H9 (cell line): Measurements from ENCODE around the gene NOS1AP. TPM values are rescaled to one million over a fixed set of nuclear protein-coding genes. Genes with fewer than 3 reads are reported as not detected.

Source experiments
- DNase-seq: peaks from one replicate; pipeline ENCODE4 v3.0.0-alpha.2; 2017
- H2AFZ ChIP-seq: one replicate; pipeline ENCODE4 v1.6.1; 2013; ENCODE audit warnings: mild to moderate bottlenecking, low read length, control low read depth, moderate library complexity
- H2AK5ac ChIP-seq: 2 replicates; pipeline ENCODE4 v1.6.1; 2013; ENCODE audit warnings: low read length, control low read depth, mixed read lengths; ENCODE audit not compliant: insufficient read length
- H2BK120ac ChIP-seq: one replicate; pipeline ENCODE4 v1.6.1; 2013; ENCODE audit warnings: low read depth, mild to moderate bottlenecking, low read length, control low read depth, inconsistent platforms; ENCODE audit not compliant: poor library complexity, severe bottlenecking
- H2BK12ac ChIP-seq: 2 replicates; pipeline ENCODE4 v1.6.1; 2013; ENCODE audit warnings: low read length, control low read depth, mixed read lengths, low read depth; ENCODE audit not compliant: insufficient read length
- H2BK15ac ChIP-seq: 2 replicates; pipeline ENCODE4 v1.6.1; 2013; ENCODE audit warnings: low read depth, low read length, control low read depth
- H2BK20ac ChIP-seq: one replicate; pipeline ENCODE4 v1.6.1; 2013; ENCODE audit warnings: low read depth, mild to moderate bottlenecking, low read length, control low read depth, inconsistent platforms; ENCODE audit not compliant: poor library complexity, severe bottlenecking
- H2BK5ac ChIP-seq: 2 replicates; pipeline ENCODE4 v1.6.1; 2013; ENCODE audit warnings: low read length, control low read depth, mixed read lengths; ENCODE audit not compliant: insufficient read length
- H3K14ac ChIP-seq: 2 replicates; pipeline ENCODE4 v1.6.1; 2013; ENCODE audit warnings: low read length, control low read depth; ENCODE audit not compliant: insufficient read depth
- H3K18ac ChIP-seq: 2 replicates; pipeline ENCODE4 v1.6.1; 2013; ENCODE audit warnings: low read depth, mild to moderate bottlenecking, mixed read lengths, low read length, control low read depth; ENCODE audit not compliant: insufficient read length
- H3K23ac ChIP-seq: 2 replicates; pipeline ENCODE4 v1.6.1; 2013; ENCODE audit warnings: low read length, control low read depth, mixed read lengths, low read depth; ENCODE audit not compliant: insufficient read length
- H3K23me2 ChIP-seq: 2 replicates; pipeline ENCODE4 v1.6.1; 2013; ENCODE audit warnings: low read depth, mild to moderate bottlenecking, mixed read lengths, low read length, control low read depth; ENCODE audit not compliant: insufficient read length, poor library complexity, severe bottlenecking
- H3K27ac ChIP-seq: 2 replicates; pipeline ENCODE4 v1.5.1; 2013; ENCODE audit warnings: low read length, control low read depth, mixed read lengths, low read depth; ENCODE audit not compliant: insufficient read length
- H3K27me3 ChIP-seq: 2 replicates; pipeline ENCODE4 v1.6.1; 2013; ENCODE audit warnings: low read length, control low read depth, inconsistent platforms; ENCODE audit not compliant: insufficient read depth
- H3K4ac ChIP-seq: 2 replicates; pipeline ENCODE4 v1.6.1; 2013; ENCODE audit warnings: low read depth, mild to moderate bottlenecking, control low read depth, inconsistent platforms, low read length, moderate library complexity
- H3K4me1 ChIP-seq: 2 replicates; pipeline ENCODE4 v1.6.1; 2013; ENCODE audit warnings: low read length, control low read depth, inconsistent platforms; ENCODE audit not compliant: insufficient read depth
- H3K4me2 ChIP-seq: 2 replicates; pipeline ENCODE4 v1.6.1; 2013; ENCODE audit warnings: low read length, control low read depth, mixed read lengths; ENCODE audit not compliant: insufficient read length, insufficient read depth
- H3K56ac ChIP-seq: 2 replicates; pipeline ENCODE4 v1.6.1; 2013; ENCODE audit warnings: low read depth, mild to moderate bottlenecking, mixed read lengths, low read length, control low read depth; ENCODE audit not compliant: insufficient read length
- H3K79me1 ChIP-seq: 2 replicates; pipeline ENCODE4 v1.6.1; 2013; ENCODE audit warnings: low read depth, mild to moderate bottlenecking, moderate library complexity, low read length, control low read depth, inconsistent platforms; ENCODE audit not compliant: insufficient read depth, poor library complexity, severe bottlenecking
- H3K79me2 ChIP-seq: 2 replicates; pipeline ENCODE4 v1.6.1; 2013; ENCODE audit warnings: low read length, control low read depth, inconsistent platforms; ENCODE audit not compliant: insufficient read depth
- H3K9ac ChIP-seq: 2 replicates; pipeline ENCODE4 v1.6.1; 2013; ENCODE audit warnings: low read length, control low read depth, mixed read lengths; ENCODE audit not compliant: insufficient read length; ENCODE audit errors: extremely low read depth
- H3K9me3 ChIP-seq: one replicate; pipeline ENCODE4 v1.6.1; 2013; ENCODE audit warnings: low read depth, low read length, inconsistent platforms; ENCODE audit not compliant: control insufficient read depth
- H3T11ph ChIP-seq: one replicate; pipeline ENCODE4 v1.6.1; 2013; ENCODE audit warnings: mild to moderate bottlenecking, low read length, control low read depth, inconsistent platforms
- H4K20me1 ChIP-seq: one replicate; pipeline ENCODE4 v1.6.1; 2013; ENCODE audit not compliant: control insufficient read depth, insufficient read length, insufficient read depth
- H4K5ac ChIP-seq: 2 replicates; pipeline ENCODE4 v1.6.1; 2013; ENCODE audit warnings: low read depth, mild to moderate bottlenecking, mixed read lengths, low read length, control low read depth; ENCODE audit not compliant: insufficient read length
- H4K8ac ChIP-seq: replicated peaks from 2 replicates; pipeline ENCODE4 v1.6.1; 2013; ENCODE audit warnings: low read length, control low read depth, mixed read lengths, low read depth; ENCODE audit not compliant: insufficient read length
- H4K91ac ChIP-seq: 2 replicates; pipeline ENCODE4 v1.6.1; 2013; ENCODE audit warnings: low read depth, mild to moderate bottlenecking, moderate library complexity, mixed read lengths, low read length, control low read depth; ENCODE audit not compliant: insufficient read length
- H3K27ac Mint-ChIP-seq, 3 experiments: 2 replicates in 2 of 3; 3 replicates in 1 of 3; pipeline ENCODE4 v1.8.0; 2020 to 2021; ENCODE audit warnings: mixed read lengths in 3 of 3, mild to moderate bottlenecking in 1 of 3, moderate library complexity in 1 of 3
- H3K27me3 Mint-ChIP-seq: 2 replicates; pipeline ENCODE4 v1.8.0; 2021; ENCODE audit warnings: low read depth, mild to moderate bottlenecking, moderate library complexity, mixed read lengths
- H3K36me3 Mint-ChIP-seq, 3 experiments: 2 replicates in 2 of 3; 3 replicates in 1 of 3; pipeline ENCODE4 v1.8.0; 2020 to 2021; ENCODE audit warnings: low read depth in 3 of 3, mixed read lengths in 3 of 3; ENCODE audit not compliant: insufficient read depth in 1 of 3
- H3K4me1 Mint-ChIP-seq, 2 experiments: 2 replicates each; pipeline ENCODE4 v1.8.0; 2020; ENCODE audit warnings: mixed read lengths in 2 of 2
- H3K4me3 Mint-ChIP-seq, 2 experiments: 2 replicates in 1 of 2; 3 replicates in 1 of 2; pipeline ENCODE4 v1.8.0; 2020 to 2021; ENCODE audit warnings: mild to moderate bottlenecking in 2 of 2, mixed read lengths in 2 of 2, moderate library complexity in 1 of 2
- H3K9me3 Mint-ChIP-seq, 2 experiments: 2 replicates in 1 of 2; 3 replicates in 1 of 2; pipeline ENCODE4 v1.8.0; 2020; ENCODE audit warnings: mild to moderate bottlenecking in 2 of 2, mixed read lengths in 2 of 2, moderate library complexity in 1 of 2
- WGBS: extraction: QIAGEN DNeasy Blood & Tissue Kit; methylation state at CpG from one replicate; pipeline ENCODE4 v1.1.7; 2013; ENCODE audit warnings: missing lambda C conversion rate, low lambda C conversion rate, mixed read lengths; ENCODE audit not compliant: insufficient read length; ENCODE audit errors: extremely low coverage; 5-methylcytosine and 5-hydroxymethylcytosine counted together
- total RNA-seq: library from RNA; stranded (reverse); gene quantifications from 2 replicates; pipeline ENCODE4 v1.2.1, GENCODE V29; 2021
- TF ChIP-seq, protein P1 (sequence below): fragments of 200-600 bp; sonication (generic); conservative IDR thresholded peaks from 3 replicates; pipeline ENCODE4 v1.8.0; 2021; ENCODE audit warnings: antibody characterized with exemption, mild to moderate bottlenecking

Gene NOS1AP
- total RNA-seq, 1 experiment from 2014 or later, result 8.4 TPM

- H3K9me3 Mint-ChIP-seq, result no peaks in the 10 kb centered on the region
- peaks cover 12 to 14% of the 10 kb centered on the region in 2 experiments for H3K4me1 Mint-ChIP-seq
- Histone ChIP-seq H3K4me1 (peaks cover 4% of the 10 kb centered on the region; the same call in 1 of the 2 replicates), H2BK20ac (no peak overlapping the region), H4K20me1 (no peaks in the 10 kb centered on the region), H2BK120ac (no peak overlapping the region), H3K56ac (no peak overlapping the region), H3K4ac (no peak overlapping the region), H2AFZ (no peak overlapping the region), H3K23ac (no peak overlapping the region), H3K9ac (no peak overlapping the region), H2AK5ac (no peak overlapping the region), H3K4me2 (no peak overlapping the region), H4K91ac (no peak overlapping the region), H3K79me2 (no peaks in the 10 kb centered on the region), H3K27me3 (no peaks in the 10 kb centered on the region), H3K14ac (no peak overlapping the region), H3K18ac (no peak overlapping the region), H3K9me3 (no peaks in the 10 kb centered on the region), H4K5ac (no peak overlapping the region), H2BK12ac (no peak overlapping the region), H3K27ac (no peak overlapping the region), H4K8ac (no peak overlapping the region), H2BK15ac (no peak overlapping the region), H3T11ph (no peak overlapping the region), H3K79me1 (no peaks in the 10 kb centered on the region), H3K23me2 (no peaks in the 10 kb centered on the region), H2BK5ac (no peak overlapping the region)
- H3K4me3 Mint-ChIP-seq, result no peak overlapping the region
- H3K27me3 Mint-ChIP-seq, result no peaks in the 10 kb centered on the region
- no CpG with 5 or more reads among the region's 5 CpGs for WGBS
- peak overlapping the region in 1 of 3 experiments; percentile 23; a peak in 2 of 7 replicates for H3K27ac Mint-ChIP-seq
- peaks cover 7 to 9% (median 9%) of the 10 kb centered on the region in 3 experiments; a peak in 5 of 7 replicates for H3K36me3 Mint-ChIP-seq
- TF ChIP-seq, protein P1, sequence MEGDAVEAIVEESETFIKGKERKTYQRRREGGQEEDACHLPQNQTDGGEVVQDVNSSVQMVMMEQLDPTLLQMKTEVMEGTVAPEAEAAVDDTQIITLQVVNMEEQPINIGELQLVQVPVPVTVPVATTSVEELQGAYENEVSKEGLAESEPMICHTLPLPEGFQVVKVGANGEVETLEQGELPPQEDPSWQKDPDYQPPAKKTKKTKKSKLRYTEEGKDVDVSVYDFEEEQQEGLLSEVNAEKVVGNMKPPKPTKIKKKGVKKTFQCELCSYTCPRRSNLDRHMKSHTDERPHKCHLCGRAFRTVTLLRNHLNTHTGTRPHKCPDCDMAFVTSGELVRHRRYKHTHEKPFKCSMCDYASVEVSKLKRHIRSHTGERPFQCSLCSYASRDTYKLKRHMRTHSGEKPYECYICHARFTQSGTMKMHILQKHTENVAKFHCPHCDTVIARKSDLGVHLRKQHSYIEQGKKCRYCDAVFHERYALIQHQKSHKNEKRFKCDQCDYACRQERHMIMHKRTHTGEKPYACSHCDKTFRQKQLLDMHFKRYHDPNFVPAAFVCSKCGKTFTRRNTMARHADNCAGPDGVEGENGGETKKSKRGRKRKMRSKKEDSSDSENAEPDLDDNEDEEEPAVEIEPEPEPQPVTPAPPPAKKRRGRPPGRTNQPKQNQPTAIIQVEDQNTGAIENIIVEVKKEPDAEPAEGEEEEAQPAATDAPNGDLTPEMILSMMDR, result peak; percentile 81
- DNase-seq, result peak; percentile 41
These were observed 288.3 kb downstream of the NOS1AP start for GRCh38 chr1:162357681-162358266.
